AG04450 (cell line): ENCODE results near the gene MOSPD2. TPM values are rescaled to one million over a fixed set of nuclear protein-coding genes. Genes with fewer than 3 reads are reported as not detected.
A peak's percentile ranks its signal among the peaks of the same experiment; 100 is the strongest.

Experiments
- CTCF ChIA-PET: fragments of 300-600, 350-600 bp; formaldehyde crosslinking; extraction: SDS; loops from one replicate; lab custom pipeline; 2022; ENCODE audit warnings: antibody characterized with exemption, inconsistent platforms; lab: Charles Lee
- POLR2A ChIA-PET: fragments of 350-600 bp; formaldehyde crosslinking; extraction: SDS; loops from one replicate; lab custom pipeline; 2021; ENCODE audit warnings: antibody characterized with exemption, inconsistent platforms; lab: Yijun Ruan, JAX
- DNase-seq: peaks from one replicate; pipeline ENCODE4 v3.0.0-alpha.2; 2011; ENCODE audit warnings: low read depth, low spot score
- H3K27ac ChIP-seq: one replicate; pipeline ENCODE4 v1.5.1; 2012; ENCODE audit warnings: low read depth, low read length, control low read depth
- H3K27me3 ChIP-seq: one replicate; pipeline ENCODE4 v1.6.0; 2012; ENCODE audit warnings: low read length; ENCODE audit not compliant: control insufficient read depth, insufficient read depth
- H3K4me3 ChIP-seq: 2 replicates; pipeline ENCODE4 v1.5.1; 2011; ENCODE audit warnings: mild to moderate bottlenecking, low read depth, low read length, control low read depth
- H3K9me3 ChIP-seq: 2 replicates; pipeline ENCODE4 v1.5.1; 2012; ENCODE audit warnings: low read length; ENCODE audit not compliant: control insufficient read depth, insufficient read depth
- CTCF ChIP-seq: IDR thresholded peaks from 2 replicates; pipeline ENCODE4 v1.5.1; 2011; ENCODE audit warnings: low read depth, low read length, control low read depth, inconsistent platforms
- polyA plus RNA-seq: library from polyadenylated mRNA; depleted of rRNA; stranded (reverse); fragments of >200 nt; gene quantifications from 2 replicates; pipeline ENCODE4 v1.2.3, GENCODE V29; 2011

MOSPD2 gene
- polyA plus RNA-seq, 1 experiment = 36.1 TPM

DNA sequence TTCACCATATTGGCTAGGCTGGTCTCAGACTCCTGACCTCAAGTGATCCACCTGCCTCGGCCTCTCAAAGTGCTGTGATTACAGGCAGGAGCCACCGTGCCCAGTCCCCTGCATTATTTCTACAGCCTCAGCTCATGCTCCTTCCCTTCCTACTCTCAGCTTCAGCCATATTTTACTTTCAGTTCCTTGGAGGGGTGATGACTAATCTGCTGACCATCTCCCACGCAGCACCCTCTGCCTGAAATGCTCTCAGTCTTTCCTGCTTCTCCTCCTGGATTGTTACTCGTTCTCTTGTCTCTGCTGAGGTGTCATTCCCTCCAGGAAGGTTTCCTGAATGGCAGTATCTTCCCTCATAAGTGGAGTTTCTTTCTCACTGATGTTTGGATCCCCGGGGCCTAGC lies 63.3 kb downstream of the MOSPD2 start:
- ChIA-PET CTCF (interaction anchor here (0.9 kb wide), 1 partner anchor 26 kb away, joined by 3 read pairs; no protein-coding TSS in a partner anchor), POLR2A (no interaction called here)
- peak overlapping the region; percentile 65 for H3K27ac ChIP-seq
- no peak for TF ChIP-seq CTCF
- H3K9me3 ChIP-seq = no peaks in the 10 kb centered on the region
- DNase-seq = peak; percentile 27
- no peak overlapping the region for H3K4me3 ChIP-seq
- no peaks in the 10 kb centered on the region for H3K27me3 ChIP-seq

DNA sequence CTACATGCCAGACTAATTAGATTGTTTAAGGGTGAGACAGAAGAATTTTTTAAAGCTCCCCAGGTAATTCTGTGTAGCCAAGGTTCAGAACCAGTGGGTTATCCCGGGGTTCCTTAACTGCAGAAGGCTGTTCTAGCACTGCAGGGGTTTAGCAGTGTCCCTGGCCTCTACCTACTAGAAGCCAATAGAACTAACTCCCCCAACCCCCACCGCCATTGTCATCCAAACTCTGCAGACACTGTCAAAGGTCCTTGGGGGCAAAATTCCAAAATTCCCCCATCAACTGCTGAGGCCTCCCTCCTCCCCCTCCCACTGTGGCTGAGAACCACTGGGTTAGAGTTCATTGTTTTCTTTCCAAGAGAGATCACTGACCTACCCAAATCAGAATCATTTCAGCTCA lies 66.4 kb downstream of the MOSPD2 start:
- no peak overlapping the region for H3K4me3 ChIP-seq
- H3K9me3 ChIP-seq = no peaks in the 10 kb centered on the region
- no peaks in the 10 kb centered on the region for H3K27me3 ChIP-seq
- TF ChIP-seq CTCF = no peak
- ChIA-PET POLR2A (no interaction called here), CTCF (no interaction called here)
- DNase-seq = no peak
- no peak overlapping the region for H3K27ac ChIP-seq

GRCh38 chrX:14941301-14941700 lies 68.1 kb downstream of the MOSPD2 start:
- H3K9me3 ChIP-seq = no peaks in the 10 kb centered on the region
- no peak overlapping the region for H3K4me3 ChIP-seq
- no peak for DNase-seq
- H3K27ac ChIP-seq = no peak overlapping the region
- CTCF ChIA-PET = no interaction called here
- H3K27me3 ChIP-seq = no peaks in the 10 kb centered on the region
- POLR2A ChIA-PET = no interaction called here
- no peak for TF ChIP-seq CTCF

DNA sequence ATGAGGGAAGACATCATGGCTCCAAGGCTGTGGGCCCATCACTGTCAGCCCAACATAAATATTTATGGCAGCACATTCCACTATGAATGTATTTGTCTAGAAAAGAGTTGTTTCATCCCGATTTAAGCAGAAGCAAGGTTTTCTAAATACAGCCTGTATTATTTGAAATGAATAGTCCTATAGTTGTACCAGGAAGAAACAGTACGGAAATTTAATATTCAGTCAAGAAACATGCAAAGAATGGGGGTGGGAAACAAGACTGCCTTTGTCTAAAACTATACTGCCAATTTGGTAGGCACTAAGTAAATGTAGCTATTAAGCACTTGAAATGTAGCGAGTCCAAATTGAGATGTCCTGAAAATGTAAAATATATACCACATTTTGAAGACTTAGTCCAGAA lies 69.1 kb downstream of the MOSPD2 start:
- TF ChIP-seq CTCF = no peak
- CTCF ChIA-PET = no interaction called here
- DNase-seq = no peak
- H3K9me3 ChIP-seq = no peaks in the 10 kb centered on the region
- H3K27ac ChIP-seq = no peak overlapping the region
- no peak overlapping the region for H3K4me3 ChIP-seq
- POLR2A ChIA-PET = no interaction called here
- no peaks in the 10 kb centered on the region for H3K27me3 ChIP-seq

DNA sequence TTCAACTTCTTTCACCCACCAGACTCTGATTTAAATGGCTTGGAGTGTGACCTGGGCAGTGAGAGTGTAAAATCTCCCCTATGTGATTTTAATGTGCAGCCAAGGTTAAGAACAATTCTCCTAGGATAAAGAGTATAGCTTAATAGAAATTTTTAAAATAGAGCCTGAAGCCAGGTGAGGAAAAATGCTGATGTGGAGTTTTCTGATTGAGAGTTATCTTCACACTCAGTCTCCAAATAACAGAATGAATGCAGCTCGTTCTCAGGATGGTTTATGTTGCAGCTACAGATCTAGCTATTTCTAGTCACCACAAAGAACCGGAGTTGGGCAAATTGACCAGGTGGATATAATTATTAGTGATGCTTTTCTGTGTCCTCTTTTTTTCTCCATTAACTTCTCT lies 70.7 kb downstream of the MOSPD2 start:
- Histone ChIP-seq H3K4me3 (no peak overlapping the region), H3K27ac (no peak overlapping the region), H3K27me3 (no peaks in the 10 kb centered on the region), H3K9me3 (no peaks in the 10 kb centered on the region)
- ChIA-PET POLR2A (no interaction called here), CTCF (no interaction called here)
- TF ChIP-seq CTCF = no peak
- no peak for DNase-seq
